ENCODE results near the gene DCUN1D2.
"Not testable (repeated sequence)": the region's sequence is repeated elsewhere in the genome, so short reads cannot be mapped to it uniquely, and the experiment has no call there.

GRCh38 chr13:113522438-113522837 is 31.9 kb upstream of the DCUN1D2 start:
- not testable (repeated sequence) for TF ChIP-seq POLR2AphosphoS5 (IDR thresholded peaks at IDR 0.05); POLR2A (IDR thresholded peaks at IDR 0.05); CTCF (IDR thresholded peaks at IDR 0.05); EP300 (IDR thresholded peaks at IDR 0.05; ENCODE audit: low read depth)

All from transverse colon (tissue), 4 donors.